Right lobe of liver (tissue), 4 donors: ENCODE data around the gene INTS7.

Experiments used
- CTCF ChIP-seq, 4 donors: fragments of 200-600 bp in 3 of 4; fragments of 450-650 bp in 1 of 4; IDR thresholded peaks; one replicate each; pipeline versions ENCODE4 v1.5.1 to v1.8.0; 2016 to 2022; ENCODE audit warnings: antibody characterized with exemption in 4 of 4, mild to moderate bottlenecking in 2 of 4
- POLR2A ChIP-seq: fragments of 450-650 bp; IDR thresholded peaks from one replicate; pipeline ENCODE4 v1.6.1; 2017; ENCODE audit warnings: antibody characterized with exemption, mild to moderate bottlenecking
- donor health status: DM: no; HTN: no; CAD: no.
- donor health status: DM: no; HTN: no; CAD: no.
- donor health status: DM: no; HTN: yes; CAD: no.

GRCh38 chr1:212035123-212035834 is at the start of gene INTS7, which contains the start of gene DTL:
- TF ChIP-seq POLR2A (peak; percentile 80), CTCF (IDR thresholded peaks at IDR 0.05) (peak; percentile 89 to 97 (median 96))
